Endothelial cell (in vitro differentiated cells): ENCODE results near the gene LARGE1. TPM values are rescaled to one million over a fixed set of nuclear protein-coding genes. Genes with fewer than 3 reads are reported as not detected.

ENCODE experiments used
- DNase-seq: peaks from one replicate; pipeline ENCODE4 v3.0.0; 2021; ENCODE audit warnings: low spot score
- H3K27ac Mint-ChIP-seq: one replicate; pipeline ENCODE4 v1.8.0; 2021; ENCODE audit warnings: mixed read lengths, inconsistent platforms; ENCODE audit not compliant: unreplicated experiment
- H3K27me3 Mint-ChIP-seq: one replicate; pipeline ENCODE4 v1.8.0; 2021; ENCODE audit warnings: mild to moderate bottlenecking, moderate library complexity, mixed read lengths, inconsistent platforms; ENCODE audit not compliant: unreplicated experiment
- H3K36me3 Mint-ChIP-seq: one replicate; pipeline ENCODE4 v1.8.0; 2021; ENCODE audit warnings: mild to moderate bottlenecking, low read depth, mixed read lengths, inconsistent platforms; ENCODE audit not compliant: unreplicated experiment
- H3K4me1 Mint-ChIP-seq: one replicate; pipeline ENCODE4 v1.8.0; 2021; ENCODE audit warnings: mild to moderate bottlenecking, mixed read lengths, inconsistent platforms; ENCODE audit not compliant: unreplicated experiment
- H3K4me3 Mint-ChIP-seq: one replicate; pipeline ENCODE4 v1.8.0; 2021; ENCODE audit warnings: mild to moderate bottlenecking, mixed read lengths, inconsistent platforms; ENCODE audit not compliant: unreplicated experiment
- H3K9me3 Mint-ChIP-seq: one replicate; pipeline ENCODE4 v1.8.0; 2021; ENCODE audit warnings: mixed read lengths, inconsistent platforms; ENCODE audit not compliant: unreplicated experiment
- total RNA-seq: library from RNA; stranded (reverse); fragmentation: NEBNext Ultra II Directional; extraction: Animal tissue kit (Norgen Biotek cat#: 25700); gene quantifications from one replicate; pipeline ENCODE4 v1.2.1, GENCODE V29; 2021; ENCODE audit not compliant: unreplicated experiment
- TF ChIP-seq, protein P1 (sequence below): fragments of 200-600 bp; sonication (generic); IDR thresholded peaks from one replicate; pipeline ENCODE4 v1.5.0; 2021; ENCODE audit warnings: antibody characterized with exemption; ENCODE audit not compliant: unreplicated experiment

The LARGE1 gene
- total RNA-seq, 1 donor from 2014 or later: 25.4 TPM

- Mint-ChIP-seq H3K9me3 (peaks cover 7% of the 10 kb centered on the region), H3K27me3 (peaks cover 7% of the 10 kb centered on the region), H3K27ac (no peak overlapping the region), H3K4me3 (no peak overlapping the region), H3K36me3 (peaks cover 11% of the 10 kb centered on the region), H3K4me1 (no peaks in the 10 kb centered on the region)
- no peak for DNase-seq
- TF ChIP-seq, protein P1, sequence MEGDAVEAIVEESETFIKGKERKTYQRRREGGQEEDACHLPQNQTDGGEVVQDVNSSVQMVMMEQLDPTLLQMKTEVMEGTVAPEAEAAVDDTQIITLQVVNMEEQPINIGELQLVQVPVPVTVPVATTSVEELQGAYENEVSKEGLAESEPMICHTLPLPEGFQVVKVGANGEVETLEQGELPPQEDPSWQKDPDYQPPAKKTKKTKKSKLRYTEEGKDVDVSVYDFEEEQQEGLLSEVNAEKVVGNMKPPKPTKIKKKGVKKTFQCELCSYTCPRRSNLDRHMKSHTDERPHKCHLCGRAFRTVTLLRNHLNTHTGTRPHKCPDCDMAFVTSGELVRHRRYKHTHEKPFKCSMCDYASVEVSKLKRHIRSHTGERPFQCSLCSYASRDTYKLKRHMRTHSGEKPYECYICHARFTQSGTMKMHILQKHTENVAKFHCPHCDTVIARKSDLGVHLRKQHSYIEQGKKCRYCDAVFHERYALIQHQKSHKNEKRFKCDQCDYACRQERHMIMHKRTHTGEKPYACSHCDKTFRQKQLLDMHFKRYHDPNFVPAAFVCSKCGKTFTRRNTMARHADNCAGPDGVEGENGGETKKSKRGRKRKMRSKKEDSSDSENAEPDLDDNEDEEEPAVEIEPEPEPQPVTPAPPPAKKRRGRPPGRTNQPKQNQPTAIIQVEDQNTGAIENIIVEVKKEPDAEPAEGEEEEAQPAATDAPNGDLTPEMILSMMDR: no peak
These were observed 204.9 kb downstream of the LARGE1 start for GRCh38 chr22:33715237-33715985.

GRCh38 chr22:33710326-33710725 lies 209.9 kb downstream of the LARGE1 start:
- TF ChIP-seq, protein P1: no peak
- Mint-ChIP-seq H3K4me3 (no peak overlapping the region), H3K27me3 (peaks cover 3% of the 10 kb centered on the region), H3K4me1 (no peaks in the 10 kb centered on the region), H3K36me3 (peaks cover 7% of the 10 kb centered on the region), H3K27ac (no peak overlapping the region), H3K9me3 (peaks cover 7% of the 10 kb centered on the region)
- DNase-seq: no peak

DNA sequence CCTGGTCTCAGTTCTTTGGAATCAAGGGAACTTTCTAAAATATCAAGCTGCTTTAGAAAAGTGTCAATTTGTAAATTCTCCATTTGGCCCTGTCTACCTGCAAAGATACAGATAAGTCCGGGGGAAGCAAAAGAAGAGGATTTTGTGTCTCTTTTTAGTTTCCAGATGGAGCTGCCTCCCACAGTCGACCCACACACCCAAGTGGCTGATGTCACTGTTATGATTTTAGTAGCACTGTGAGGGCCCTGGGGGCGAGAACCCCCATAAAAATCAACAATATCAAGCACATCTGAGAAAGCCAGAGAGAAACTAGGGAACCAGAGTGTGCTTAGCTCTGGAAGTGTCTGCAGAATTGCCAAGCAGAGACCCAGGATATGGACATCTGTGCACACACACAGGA lies 212.7 kb downstream of the LARGE1 start:
- Mint-ChIP-seq H3K27me3 (peaks cover 8% of the 10 kb centered on the region), H3K4me1 (peaks cover 4% of the 10 kb centered on the region), H3K27ac (no peak overlapping the region), H3K9me3 (no peaks in the 10 kb centered on the region), H3K4me3 (no peak overlapping the region), H3K36me3 (peaks cover 5% of the 10 kb centered on the region)
- no peak for DNase-seq
- TF ChIP-seq, protein P1: no peak

DNA sequence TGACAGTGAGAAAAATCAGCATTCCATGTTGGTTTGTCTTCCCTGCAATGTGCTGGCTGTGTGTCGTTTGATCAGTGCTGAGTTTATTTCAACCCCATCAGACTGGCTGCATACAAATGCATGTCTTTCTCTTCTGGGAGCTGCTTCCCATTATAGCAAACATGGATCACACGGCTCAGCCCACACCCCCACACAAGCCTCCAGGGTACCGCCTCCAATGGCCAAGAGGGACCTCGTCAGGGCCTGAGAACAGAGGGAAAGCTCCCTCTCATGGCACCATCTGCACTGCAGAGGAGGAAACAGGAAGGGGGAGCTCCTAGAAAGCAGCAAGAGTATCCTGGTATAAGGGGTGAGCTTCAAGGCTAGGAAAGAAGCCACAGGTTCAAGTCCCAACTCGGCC lies 214.2 kb downstream of the LARGE1 start:
- H3K27ac Mint-ChIP-seq: no peak overlapping the region
- no peaks in the 10 kb centered on the region for H3K9me3 Mint-ChIP-seq
- peaks cover 5% of the 10 kb centered on the region for H3K36me3 Mint-ChIP-seq
- no peak for DNase-seq
- peaks cover 6% of the 10 kb centered on the region for H3K27me3 Mint-ChIP-seq
- H3K4me3 Mint-ChIP-seq: no peak overlapping the region
- TF ChIP-seq, protein P1: no peak
- H3K4me1 Mint-ChIP-seq: peaks cover 8% of the 10 kb centered on the region

GRCh38 chr22:33699176-33699575 lies 221.1 kb downstream of the LARGE1 start:
- peaks cover 8% of the 10 kb centered on the region for H3K4me1 Mint-ChIP-seq
- H3K36me3 Mint-ChIP-seq: peaks cover 4% of the 10 kb centered on the region
- peaks cover 2% of the 10 kb centered on the region for H3K27me3 Mint-ChIP-seq
- no peak overlapping the region for H3K4me3 Mint-ChIP-seq
- TF ChIP-seq, protein P1: no peak
- H3K27ac Mint-ChIP-seq: no peak overlapping the region
- DNase-seq: no peak
- H3K9me3 Mint-ChIP-seq: no peaks in the 10 kb centered on the region
